Femur (tissue), 1 donor: Measurements from ENCODE around the gene OSBPL10.
A peak's percentile ranks its signal among the peaks of the same experiment; 100 is the strongest.

Source experiments
- DNase-seq: peaks from one replicate; pipeline ENCODE4 v3.0.0-alpha.2; 2017

The OSBPL10 gene

DNA sequence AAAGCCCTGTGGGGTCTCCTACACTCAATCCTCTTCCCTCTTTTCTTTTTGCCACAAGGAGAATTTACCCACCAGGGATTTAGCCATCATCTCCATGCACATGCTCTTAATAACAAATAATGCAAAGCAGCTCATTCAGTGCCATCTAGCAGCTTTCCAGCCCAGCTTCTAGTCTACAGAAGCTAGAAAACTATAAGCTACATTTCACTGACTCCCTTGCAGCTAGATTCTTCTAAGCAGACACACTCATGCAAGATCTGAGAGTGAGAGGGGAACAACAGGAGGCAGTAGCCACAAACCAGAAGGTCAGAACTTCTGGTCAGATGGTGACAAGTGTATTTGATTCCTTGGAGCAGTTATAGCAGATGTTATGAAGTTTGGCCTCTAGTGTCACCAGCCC, 25.5 kb downstream of the OSBPL10 start:
- no peak for DNase-seq

- no peak for DNase-seq
Observed at GRCh38 chr3:31953636-31954035, 27.4 kb downstream of the OSBPL10 start.

DNA sequence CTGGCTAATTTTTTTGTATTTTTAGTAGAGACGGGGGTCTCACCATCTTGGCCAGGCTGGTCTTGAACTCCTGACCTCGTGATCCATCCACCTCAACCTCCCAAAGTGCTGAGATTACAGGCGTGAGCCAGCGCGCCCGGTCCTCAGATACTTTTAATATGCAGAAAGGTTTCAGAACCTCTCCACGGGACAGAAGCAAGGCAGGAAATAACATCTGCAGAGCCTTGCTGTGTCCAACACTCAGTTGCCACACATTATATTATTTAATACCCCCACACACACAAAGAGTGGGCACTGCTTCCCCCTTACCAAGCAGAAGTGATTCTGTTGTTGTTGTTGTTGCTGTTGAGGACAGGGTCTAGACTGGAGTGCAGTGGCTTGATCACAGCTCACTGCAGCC, 28.0 kb downstream of the OSBPL10 start:
- DNase-seq: no peak

DNA sequence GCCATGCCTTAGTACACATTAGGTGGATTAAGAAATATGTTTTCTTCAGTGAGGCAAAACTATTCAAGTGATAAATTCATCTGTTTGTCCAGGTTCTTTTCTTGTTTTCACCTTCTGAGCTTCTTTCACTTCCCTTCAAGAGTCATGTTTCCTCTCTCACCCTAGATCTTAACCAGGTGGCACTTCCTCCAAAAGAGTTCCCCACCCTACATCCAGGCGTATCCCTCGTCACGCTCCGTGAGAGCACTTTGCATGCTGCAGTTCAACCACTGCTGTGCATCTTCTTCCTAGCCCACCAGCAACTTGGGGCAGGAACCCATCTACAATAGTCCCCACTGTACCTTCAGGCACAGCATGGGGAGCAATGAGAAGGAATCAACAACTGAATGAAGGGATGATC, 28.9 kb downstream of the OSBPL10 start:
- DNase-seq: no peak

- DNase-seq: no peak
Observed at GRCh38 chr3:31948280-31948679, 32.8 kb downstream of the OSBPL10 start.

DNA sequence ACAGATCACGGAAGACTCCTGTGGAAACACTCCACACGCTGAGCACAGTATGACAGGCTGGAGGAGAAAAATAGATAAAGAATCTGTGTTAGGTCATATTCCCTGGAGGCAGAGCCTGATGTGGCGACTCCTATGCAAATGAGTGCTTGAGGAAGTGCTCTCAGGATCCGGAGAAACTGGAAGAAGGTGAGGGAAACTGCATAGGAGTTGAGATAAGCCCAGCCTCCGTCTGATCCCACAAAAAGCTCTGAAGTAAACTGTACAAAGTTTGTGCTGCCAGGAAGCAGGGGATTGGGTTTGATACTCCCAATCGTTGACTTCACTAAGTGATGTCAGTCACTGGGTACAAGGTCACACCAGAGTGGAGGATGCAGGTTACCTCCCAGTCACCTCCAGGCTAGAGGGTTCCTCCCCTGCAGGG, 33.4 kb downstream of the OSBPL10 start:
- no peak for DNase-seq

DNA sequence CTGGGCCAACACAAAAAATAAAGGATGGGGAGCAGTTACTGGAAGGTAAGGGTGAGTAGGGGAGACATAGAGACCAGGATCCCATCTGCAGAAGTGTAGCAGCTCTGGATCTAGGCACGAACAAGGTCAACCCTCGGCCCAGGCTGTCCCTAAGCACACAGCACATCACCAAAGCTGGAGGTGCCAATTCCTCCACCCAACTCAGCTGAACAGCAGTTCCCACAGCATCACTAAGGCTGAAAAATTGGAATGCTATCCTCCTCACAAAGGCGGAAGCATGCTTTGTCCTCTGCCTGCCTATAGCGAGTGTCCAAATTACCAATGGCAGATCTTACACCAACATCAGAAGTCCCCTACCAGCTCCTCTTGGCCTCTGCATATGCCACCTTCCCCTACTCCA, 33.9 kb downstream of the OSBPL10 start:
- DNase-seq: no peak

DNA sequence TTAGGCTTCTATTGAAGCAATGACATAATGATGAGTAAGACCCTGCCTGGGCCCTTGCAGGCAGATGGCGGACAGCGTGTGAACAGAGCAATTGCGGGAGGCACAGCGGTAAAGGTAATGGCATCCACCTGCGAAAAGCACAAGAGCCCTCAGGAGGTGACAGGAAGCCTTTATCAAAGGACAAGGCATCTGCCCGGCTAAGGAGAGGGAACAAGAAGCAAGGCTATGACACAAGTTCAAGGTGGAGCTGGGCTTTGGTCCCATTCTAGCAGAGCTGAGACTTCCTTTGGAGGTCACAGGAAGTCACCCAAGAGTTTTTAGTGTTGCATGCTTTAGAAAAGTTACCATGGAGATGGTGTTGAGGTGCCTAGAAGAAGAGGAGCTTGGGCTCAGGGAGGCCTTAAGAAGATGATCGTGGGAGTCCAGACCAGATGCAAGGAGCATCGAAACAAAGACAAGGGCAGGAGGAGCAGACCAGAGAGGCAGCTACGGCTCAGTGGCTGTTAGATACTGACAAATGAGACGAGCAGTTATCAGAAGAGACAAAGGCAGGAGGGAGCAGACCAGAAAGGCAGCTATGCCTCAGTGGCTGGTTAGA, 34.5 kb downstream of the OSBPL10 start:
- no peak for DNase-seq

DNA sequence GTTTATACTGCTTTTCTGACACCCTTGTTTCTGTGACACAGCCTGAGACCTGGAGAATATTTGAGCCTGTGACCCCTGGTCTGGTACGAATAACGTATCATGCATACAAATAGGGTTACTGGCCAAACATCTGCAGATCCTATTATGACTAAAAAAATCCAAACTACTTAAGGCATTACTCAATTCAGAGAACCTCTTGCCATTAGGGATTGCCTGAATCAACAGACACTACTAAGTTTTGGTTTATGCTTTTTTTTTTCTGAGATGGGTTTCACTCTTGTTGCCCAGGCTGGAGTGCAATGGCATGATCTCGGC, 35.4 kb downstream of the OSBPL10 start:
- DNase-seq: peak; percentile 37

- DNase-seq: no peak
Observed at GRCh38 chr3:31943041-31943440, 38.0 kb downstream of the OSBPL10 start.

DNA sequence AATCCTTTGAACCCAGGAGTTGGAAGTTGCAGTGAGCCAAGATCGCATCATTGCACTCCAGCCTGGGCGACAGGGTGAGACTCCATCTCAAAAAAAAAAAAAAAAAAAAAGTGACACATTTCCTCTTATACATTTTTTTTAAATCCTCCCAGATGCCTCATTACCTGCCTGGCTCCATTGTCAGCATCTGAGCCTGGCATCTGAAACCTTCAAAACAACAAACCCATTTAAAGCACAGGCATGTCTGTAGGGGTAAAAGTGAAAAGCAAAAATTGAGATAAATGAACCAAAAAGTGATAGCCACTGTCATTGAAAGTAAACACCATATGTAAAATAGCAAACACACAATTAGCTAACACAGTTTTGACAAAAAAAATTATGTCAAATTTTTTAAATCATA, 38.6 kb downstream of the OSBPL10 start:
- no peak for DNase-seq

DNA sequence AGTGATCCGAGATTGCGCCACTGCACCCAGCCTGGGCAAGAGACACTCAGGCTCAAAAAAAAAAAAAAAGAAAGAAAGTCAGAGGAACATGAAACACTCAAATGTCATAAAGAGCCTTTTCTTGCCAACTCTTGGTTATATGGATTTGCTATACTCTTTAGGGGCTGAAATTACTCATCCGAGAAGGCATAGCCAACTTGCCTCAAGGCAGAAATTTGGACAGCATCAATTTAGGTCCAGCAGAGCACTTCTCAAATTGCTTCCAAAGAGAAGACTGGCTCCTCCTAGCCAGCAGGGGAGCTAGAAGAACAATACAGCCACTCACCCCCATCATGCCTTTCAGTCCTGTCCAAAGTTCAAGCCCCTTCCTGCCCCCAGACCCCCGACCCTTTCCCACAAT, 43.8 kb downstream of the OSBPL10 start:
- DNase-seq: no peak

DNA sequence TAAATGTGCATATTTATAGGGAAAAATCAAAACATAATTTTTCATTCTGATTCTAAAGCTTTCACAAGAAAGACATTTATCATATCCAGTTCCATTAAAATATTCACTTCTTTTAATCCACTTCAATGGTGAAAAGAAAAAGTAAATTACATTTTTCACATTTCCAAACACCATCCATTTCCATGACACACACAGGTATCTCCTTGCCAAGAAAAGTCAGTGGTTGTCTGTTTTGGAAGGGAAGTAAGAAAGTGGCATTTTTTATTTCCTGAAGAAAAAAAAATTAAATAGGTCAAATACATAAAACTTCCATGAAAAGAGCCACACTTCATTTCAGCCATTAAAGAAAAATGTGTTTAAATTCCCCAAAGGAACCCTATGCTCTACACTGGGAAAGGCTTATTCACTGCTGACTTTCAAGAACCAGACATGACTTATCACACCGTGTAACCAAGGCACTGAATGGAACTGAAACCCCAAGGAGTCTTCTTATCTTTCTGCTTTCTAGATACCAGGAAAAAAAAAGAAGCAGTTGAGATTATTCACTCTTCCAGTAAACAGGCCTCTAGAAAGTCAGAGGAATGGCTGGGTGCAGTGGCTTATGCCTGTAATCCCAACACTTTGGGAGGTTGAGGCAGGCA, 44.5 kb downstream of the OSBPL10 start:
- no peak for DNase-seq

DNA sequence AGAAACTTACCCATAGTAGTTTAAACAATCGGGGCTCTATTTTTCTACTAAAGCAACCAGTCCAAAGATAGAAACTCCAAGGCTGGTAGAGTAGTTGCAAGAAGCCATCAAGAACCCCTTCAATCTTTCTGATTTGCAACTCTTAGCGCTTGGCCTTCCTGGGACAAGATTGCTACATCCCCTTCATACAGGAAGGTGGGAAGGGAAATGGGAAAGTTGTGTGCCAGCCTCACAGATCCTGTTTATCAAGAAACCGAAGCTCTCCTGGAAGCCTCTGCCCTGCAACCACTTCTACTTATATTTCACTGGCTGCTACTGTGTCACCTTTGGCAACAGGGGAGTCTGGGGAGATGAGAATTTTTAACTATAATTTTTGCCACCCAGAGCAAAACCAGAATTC, 46.2 kb downstream of the OSBPL10 start:
- DNase-seq: no peak

GRCh38 chr3:31934018-31934417, 47.0 kb downstream of the OSBPL10 start:
- DNase-seq: no peak

GRCh38 chr3:31932990-31933389, 48.1 kb downstream of the OSBPL10 start:
- DNase-seq: no peak

DNA sequence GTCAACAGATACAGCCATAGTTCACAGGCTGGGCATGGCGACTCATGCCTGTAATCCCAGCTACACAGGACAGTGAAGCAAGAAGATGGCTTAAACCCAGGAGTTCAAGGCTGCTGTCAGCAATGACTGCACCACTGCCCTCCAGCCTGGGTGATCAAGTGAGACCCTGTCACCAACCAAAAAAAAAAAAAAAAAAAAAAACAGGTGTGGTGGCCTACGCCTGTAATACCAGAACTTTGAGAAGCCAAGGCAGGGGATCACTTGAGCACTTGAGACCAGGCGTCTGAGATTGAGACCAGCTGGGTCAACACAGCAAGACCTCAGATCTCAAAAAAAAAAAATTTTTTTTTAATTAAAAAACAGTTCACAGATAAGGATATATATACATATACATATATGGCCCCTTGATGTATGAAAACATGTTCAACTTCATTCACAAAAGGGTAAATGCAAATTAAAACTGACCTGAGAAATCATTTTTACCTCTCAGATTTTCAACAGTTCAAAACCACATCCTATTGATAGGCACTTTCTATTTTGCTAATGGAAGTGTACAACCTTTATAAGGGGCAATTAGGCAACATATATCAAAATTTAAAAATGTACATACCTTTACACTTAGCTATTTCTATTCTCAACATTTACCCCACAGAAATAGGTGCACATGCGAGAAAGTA, 51.1 kb downstream of the OSBPL10 start:
- DNase-seq: no peak

GRCh38 chr3:31927811-31928210, 53.3 kb downstream of the OSBPL10 start:
- DNase-seq: no peak

- no peak for DNase-seq
Observed at GRCh38 chr3:31926543-31926942, 54.5 kb downstream of the OSBPL10 start.

- no peak for DNase-seq
Observed at GRCh38 chr3:31925271-31925630, 55.8 kb downstream of the OSBPL10 start.

GRCh38 chr3:31924610-31925270, 56.3 kb downstream of the OSBPL10 start:
- no peak for DNase-seq

DNA sequence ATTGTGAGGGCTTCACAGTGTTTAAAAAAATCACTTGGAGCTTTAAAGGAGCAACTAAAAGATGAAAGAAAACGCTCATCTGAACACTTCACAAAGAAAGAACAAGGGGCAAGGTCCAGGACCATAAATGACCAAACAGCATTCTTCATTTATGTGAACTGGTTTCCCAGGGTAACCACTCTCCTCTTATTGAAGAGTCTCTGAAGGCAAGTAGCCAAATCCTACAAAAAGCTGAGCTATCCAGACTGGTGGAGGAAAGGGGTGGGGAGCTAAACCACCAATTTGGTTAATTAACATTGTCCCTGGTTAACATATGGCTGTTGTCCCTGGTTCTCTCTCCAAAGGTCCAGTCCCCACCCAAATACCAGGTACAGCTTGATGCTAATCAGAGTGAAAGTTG, 58.1 kb downstream of the OSBPL10 start:
- DNase-seq: no peak

DNA sequence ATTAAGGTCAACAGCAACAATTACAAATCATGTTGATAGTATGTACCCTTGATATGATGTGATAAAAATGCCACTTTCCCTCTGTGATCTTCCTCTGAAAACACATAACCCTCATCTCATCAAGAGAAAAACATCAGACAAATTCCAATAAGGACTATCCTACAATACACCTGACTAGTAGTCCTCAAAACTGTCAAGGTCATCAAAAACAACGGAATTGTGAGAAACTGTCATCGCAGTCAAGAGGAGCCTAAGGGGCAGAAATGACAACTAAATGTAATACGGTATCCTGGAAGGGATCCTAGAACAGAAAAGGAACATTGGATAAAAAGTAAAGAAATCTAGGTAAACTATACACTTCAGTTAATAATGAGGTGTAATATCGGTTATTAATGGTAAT, 59.2 kb downstream of the OSBPL10 start:
- DNase-seq: no peak

- DNase-seq: no peak
Observed at GRCh38 chr3:31920310-31920709, 60.8 kb downstream of the OSBPL10 start.
